22Rv1 (cell line): ENCODE measurements around the gene IL1R1.
A peak's percentile ranks its signal among the peaks of the same experiment; 100 is the strongest.

Experiments
- H3K27ac ChIP-seq: fragments of 450-650 bp; 2 replicates; pipeline ENCODE4 v1.5.1; 2017
- ZFX ChIP-seq: fragments of 450-650 bp; IDR thresholded peaks from 2 replicates; pipeline ENCODE4 v1.6.1; 2017; ENCODE audit warnings: antibody characterized with exemption, borderline replicate concordance
- TF ChIP-seq, protein P1 (sequence below): fragments of 450-650 bp; IDR thresholded peaks from 2 replicates; pipeline ENCODE4 v1.5.1; 2017; ENCODE audit warnings: mild to moderate bottlenecking

IL1R1 gene

DNA sequence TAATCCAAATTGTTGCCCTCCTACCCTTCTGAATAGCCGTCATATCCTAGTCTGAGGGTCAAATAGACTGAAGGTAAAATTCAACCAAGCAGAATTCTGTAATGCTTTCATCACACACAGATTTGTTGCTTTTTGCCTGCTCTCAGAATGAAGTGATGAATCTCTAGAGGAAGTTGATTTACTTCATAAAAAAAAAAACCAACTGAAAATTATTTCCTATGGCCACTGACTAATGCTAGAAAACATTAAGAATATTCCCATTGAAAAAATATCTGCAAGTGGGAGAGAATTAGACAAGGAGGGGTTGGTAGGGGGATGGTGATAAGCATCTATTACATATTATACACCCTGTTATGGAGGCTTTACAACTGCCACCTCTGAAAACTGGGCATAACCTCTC, 42.0 kb downstream of the IL1R1 start:
- TF ChIP-seq, protein P1, sequence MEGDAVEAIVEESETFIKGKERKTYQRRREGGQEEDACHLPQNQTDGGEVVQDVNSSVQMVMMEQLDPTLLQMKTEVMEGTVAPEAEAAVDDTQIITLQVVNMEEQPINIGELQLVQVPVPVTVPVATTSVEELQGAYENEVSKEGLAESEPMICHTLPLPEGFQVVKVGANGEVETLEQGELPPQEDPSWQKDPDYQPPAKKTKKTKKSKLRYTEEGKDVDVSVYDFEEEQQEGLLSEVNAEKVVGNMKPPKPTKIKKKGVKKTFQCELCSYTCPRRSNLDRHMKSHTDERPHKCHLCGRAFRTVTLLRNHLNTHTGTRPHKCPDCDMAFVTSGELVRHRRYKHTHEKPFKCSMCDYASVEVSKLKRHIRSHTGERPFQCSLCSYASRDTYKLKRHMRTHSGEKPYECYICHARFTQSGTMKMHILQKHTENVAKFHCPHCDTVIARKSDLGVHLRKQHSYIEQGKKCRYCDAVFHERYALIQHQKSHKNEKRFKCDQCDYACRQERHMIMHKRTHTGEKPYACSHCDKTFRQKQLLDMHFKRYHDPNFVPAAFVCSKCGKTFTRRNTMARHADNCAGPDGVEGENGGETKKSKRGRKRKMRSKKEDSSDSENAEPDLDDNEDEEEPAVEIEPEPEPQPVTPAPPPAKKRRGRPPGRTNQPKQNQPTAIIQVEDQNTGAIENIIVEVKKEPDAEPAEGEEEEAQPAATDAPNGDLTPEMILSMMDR, result no peak
- TF ChIP-seq ZFX, result no peak
- H3K27ac ChIP-seq, result no peak overlapping the region

DNA sequence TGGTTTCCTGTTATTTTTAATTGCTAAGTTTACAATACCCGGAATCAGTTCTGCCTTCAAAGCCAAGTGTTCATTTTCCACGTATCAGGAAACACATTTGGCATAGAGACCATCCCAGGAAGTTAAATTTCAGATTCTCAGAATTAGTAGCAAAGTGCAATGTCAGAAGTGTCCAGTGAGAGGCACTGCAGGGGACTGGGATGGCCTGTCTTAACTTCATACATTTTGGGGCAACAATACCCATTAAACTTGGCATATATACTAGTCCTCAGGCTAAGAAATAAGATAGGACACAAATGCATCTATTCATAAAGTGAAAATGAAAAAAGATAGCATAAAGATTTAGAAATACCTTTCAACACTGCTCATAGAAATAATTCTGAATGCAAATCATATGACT, 42.8 kb downstream of the IL1R1 start:
- TF ChIP-seq, protein P1, result peak; percentile 64
- TF ChIP-seq ZFX, result no peak
- no peak overlapping the region for H3K27ac ChIP-seq

DNA sequence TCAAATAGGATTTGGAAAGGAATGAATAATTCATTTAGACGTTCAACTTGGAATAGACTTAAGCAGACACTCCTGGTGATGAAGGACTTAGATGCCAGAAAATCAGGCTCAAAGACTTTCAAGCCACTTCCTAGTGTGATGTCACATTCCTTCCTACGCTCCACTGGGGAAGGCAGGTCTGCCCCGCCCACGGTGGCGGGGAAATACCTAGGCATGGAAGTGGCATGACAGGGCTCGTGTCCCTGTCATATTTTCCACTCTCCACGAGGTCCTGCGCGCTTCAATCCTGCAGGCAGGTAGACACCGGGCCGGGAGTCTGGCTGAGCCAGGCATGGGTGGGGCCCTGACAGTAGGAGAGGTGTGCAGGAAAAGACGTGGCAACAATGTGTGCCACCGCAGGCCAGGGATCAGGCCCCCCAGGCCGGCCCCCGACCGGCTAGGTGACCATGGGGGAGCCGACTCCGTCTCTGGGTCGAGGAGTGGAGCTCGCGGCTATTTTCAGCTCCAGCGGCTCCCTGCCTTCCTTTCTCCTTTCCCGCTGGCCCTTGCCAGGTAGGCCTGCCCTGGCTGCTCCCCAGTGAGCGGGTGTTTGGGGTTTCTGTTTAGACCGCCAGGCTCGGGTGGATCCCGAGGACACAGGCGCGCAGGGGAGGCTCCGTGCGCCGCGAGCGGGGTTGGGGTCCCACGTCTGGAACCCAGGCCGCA, 44.4 kb downstream of the IL1R1 start, which contains the start of gene IL1RL2:
Gene IL1RL2 (plus strand): TSS at position 233 of the 705 bp plus-strand sequence. CDS start 845 bp downstream, outside the sequence.
- TF ChIP-seq, protein P1, result no peak
- TF ChIP-seq ZFX, result no peak
- H3K27ac ChIP-seq, result no peak within 1 kb of the TSS

DNA sequence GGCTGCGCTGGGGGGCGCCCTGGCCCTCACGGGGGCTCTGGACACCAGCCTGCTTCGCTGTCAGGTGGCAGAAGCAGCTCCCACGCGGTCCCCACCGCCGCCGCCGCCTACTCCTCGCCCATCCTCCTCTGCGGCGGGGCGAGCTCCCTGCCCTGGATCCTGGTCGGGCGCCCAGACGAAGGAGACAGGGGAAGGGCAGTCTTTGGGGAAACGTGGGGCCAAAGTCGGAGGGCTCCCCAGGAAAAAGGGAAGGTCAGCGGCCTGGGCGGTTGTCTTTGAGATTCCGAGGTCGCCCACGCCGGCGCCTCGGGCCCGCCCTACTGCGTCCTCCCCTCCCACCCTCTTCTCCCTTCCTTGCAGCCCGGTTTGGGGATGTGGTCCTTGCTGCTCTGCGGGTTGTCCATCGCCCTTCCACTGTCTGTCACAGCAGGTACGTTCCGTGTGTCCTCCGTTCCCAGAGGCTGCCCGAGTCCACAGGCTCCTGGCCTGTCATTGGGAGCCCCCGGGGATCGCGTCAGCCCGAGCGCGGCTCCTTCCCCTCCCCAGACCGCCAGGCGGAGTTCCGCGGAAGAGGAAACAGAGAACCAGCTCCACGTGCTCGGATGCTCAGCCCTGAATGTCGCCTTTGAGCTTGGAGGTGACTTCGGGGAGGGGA, 45.1 kb downstream of the IL1R1 start:
- H3K27ac ChIP-seq, result no peak overlapping the region
- no peak for TF ChIP-seq ZFX
- TF ChIP-seq, protein P1, result no peak

DNA sequence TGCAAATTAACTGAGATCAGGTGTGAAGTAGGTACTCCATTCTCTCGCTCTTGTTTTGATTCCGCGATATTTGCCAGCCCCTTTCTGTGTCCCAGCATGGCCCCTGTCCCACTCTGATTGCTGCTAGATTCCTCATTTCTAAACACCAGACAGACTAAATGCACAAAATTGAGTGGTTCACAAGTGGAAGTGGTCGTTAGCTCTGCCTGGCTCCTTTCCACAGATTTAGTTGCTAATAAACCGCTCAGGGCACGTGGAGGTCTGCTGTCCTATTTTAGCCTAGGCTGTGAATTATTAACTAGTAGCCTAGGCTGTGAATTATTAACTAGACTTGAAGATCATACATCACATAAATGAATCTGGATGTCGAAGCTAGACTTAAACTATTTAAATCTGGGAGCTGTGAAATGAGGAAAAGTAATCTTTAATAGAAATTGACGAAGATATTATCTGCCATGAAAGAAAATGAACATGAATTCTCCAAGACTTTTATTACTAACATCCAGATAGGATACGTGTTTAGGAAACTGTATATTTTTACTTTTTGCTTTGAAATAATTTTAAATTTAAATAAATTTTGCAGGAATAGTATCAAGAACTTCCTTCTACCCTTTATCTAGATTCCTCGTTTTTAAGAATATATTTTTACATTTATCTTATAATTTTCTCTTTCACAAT, 48.0 kb downstream of the IL1R1 start:
- peak overlapping the region; percentile 45 for H3K27ac ChIP-seq
- TF ChIP-seq ZFX, result no peak
- TF ChIP-seq, protein P1, result no peak

DNA sequence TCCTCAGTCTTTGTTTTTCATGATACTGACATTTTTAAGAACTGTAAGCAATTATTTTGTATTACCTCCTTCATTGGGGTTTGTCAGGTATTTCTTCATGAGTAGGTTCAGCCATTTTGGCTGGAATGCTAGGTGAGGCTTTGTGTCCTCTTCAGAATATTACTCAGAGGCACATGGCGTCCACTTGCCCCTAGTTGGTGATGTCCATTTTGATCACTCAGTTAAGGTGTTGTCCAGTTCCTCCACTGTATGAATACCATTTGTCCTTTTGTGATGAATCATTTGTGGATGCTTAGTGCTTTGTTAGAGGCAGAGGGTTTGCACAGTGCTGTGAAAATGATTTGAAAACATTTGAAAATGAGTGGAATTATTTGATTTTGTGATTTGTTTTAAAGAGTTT, 49.0 kb downstream of the IL1R1 start:
- no peak overlapping the region for H3K27ac ChIP-seq

More for the DNA sequence above, 49.0 kb downstream of the IL1R1 start:
- TF ChIP-seq, protein P1, result no peak
- TF ChIP-seq ZFX, result no peak
